ENCODE measurements around the gene ZFAND3.

DNA sequence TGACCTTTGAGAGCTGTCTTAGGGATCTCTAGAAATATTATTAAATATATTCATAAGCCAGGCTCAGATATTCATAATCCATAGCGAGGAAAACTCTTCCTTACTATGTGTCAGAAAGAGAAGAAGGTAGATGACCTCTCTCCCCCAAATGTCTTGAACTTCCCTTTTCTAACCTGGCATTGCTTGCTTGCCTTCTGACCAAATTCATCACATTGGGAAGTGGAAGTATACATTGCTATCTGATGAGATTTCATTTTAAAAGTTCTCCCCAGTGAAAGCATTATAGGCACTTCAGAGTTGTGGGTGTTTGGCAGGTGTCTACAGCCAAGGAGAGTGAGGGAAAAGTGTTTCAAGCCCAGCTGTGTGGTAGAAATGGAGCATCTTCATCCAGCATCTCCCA is 197.3 kb downstream of the ZFAND3 start:
- no peak for TF ChIP-seq EZH2phosphoT487 (IDR thresholded peaks at IDR 0.05; ENCODE audit: borderline replicate concordance, low read depth, low read length)
- TF ChIP-seq, protein P1, sequence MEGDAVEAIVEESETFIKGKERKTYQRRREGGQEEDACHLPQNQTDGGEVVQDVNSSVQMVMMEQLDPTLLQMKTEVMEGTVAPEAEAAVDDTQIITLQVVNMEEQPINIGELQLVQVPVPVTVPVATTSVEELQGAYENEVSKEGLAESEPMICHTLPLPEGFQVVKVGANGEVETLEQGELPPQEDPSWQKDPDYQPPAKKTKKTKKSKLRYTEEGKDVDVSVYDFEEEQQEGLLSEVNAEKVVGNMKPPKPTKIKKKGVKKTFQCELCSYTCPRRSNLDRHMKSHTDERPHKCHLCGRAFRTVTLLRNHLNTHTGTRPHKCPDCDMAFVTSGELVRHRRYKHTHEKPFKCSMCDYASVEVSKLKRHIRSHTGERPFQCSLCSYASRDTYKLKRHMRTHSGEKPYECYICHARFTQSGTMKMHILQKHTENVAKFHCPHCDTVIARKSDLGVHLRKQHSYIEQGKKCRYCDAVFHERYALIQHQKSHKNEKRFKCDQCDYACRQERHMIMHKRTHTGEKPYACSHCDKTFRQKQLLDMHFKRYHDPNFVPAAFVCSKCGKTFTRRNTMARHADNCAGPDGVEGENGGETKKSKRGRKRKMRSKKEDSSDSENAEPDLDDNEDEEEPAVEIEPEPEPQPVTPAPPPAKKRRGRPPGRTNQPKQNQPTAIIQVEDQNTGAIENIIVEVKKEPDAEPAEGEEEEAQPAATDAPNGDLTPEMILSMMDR (conservative IDR thresholded peaks at IDR 0.05; ENCODE audit: low read length): no peak

All from OCI-LY7 (cell line).